ENCODE results near the gene OR7G1. TPM values are rescaled to one million over a fixed set of nuclear protein-coding genes. Genes with fewer than 3 reads are reported as not detected.

OR7G1 gene
- total and polyA plus RNA-seq, 4 donors, result not detected

- no peak for TF ChIP-seq CTCF (IDR thresholded peaks at IDR 0.05; ENCODE audit: control extremely low read depth, extremely low read depth)
- no peak overlapping the region for H3K9ac ChIP-seq (ENCODE audit: insufficient read depth in 1 of 2, low read length in 2 of 2)
- H3K4me3 ChIP-seq, result no peak overlapping the region
- H3K27me3 ChIP-seq (ENCODE audit: control insufficient read depth in 3 of 3, insufficient read depth in 3 of 3, low read length in 2 of 3), result no peaks in the 10 kb centered on the region
- whole genome bisulfite sequencing, 2 donors, result 71 to 79% methylated on average over 2 of the region's 2 CpGs
- ATAC-seq (ENCODE audit: insufficient read depth, low FRiP score), result no peak
- H3K36me3 ChIP-seq (ENCODE audit: control insufficient read depth in 4 of 4, insufficient read depth in 4 of 4, low read length in 4 of 4), result no peaks in the 10 kb centered on the region
- peaks cover 0 to 2% (median 0%) of the 10 kb centered on the region in 4 donors for H3K9me3 ChIP-seq (ENCODE audit: control insufficient read depth in 4 of 4, insufficient read depth in 3 of 4, low read length in 3 of 4)
- no peak for DNase-seq
- no peak overlapping the region for H3K27ac ChIP-seq (ENCODE audit: low read depth in 1 of 2, low read length in 1 of 2)
- no peaks in the 10 kb centered on the region for H3K4me1 ChIP-seq (ENCODE audit: control insufficient read depth in 5 of 5, insufficient read depth in 5 of 5, low read length in 5 of 5)
Observed at GRCh38 chr19:9109959-9110358, 5.6 kb downstream of the OR7G1 start.

- no peak within 1 kb of the TSS for H3K9ac ChIP-seq (ENCODE audit: insufficient read depth in 1 of 2, low read length in 2 of 2)
- 66 to 77% methylated on average over 8 of the region's 8 CpGs for WGBS, 2 donors
- H3K36me3 ChIP-seq (ENCODE audit: control insufficient read depth in 4 of 4, insufficient read depth in 4 of 4, low read length in 4 of 4), result no peaks in the 10 kb centered on the region
- no peak for TF ChIP-seq CTCF (IDR thresholded peaks at IDR 0.05; ENCODE audit: control extremely low read depth, extremely low read depth)
- H3K4me1 ChIP-seq (ENCODE audit: control insufficient read depth in 5 of 5, insufficient read depth in 5 of 5, low read length in 5 of 5), result no peaks in the 10 kb centered on the region
- H3K27ac ChIP-seq (ENCODE audit: low read depth in 1 of 2, low read length in 1 of 2), result no peak within 1 kb of the TSS
- no peak within 1 kb of the TSS for H3K4me3 ChIP-seq
- H3K9me3 ChIP-seq (ENCODE audit: control insufficient read depth in 4 of 4, insufficient read depth in 3 of 4, low read length in 3 of 4), result peaks cover 0 to 4% (median 0%) of the 10 kb centered on the region in 4 donors
- DNase-seq (no peak), ATAC-seq (ENCODE audit: insufficient read depth, low FRiP score) (no peak)
- H3K27me3 ChIP-seq (ENCODE audit: control insufficient read depth in 3 of 3, insufficient read depth in 3 of 3, low read length in 2 of 3), result no peaks in the 10 kb centered on the region
Observed at GRCh38 chr19:9107375-9107774, 8.2 kb downstream of the OR7G1 start, which contains the start of gene OR7G2. TSS of gene OR7G2 (minus strand) at chr19:9107475. CDS start at chr19:9103243, 4,232 bp downstream.

- WGBS, 2 donors, result 58 to 62% methylated on average over 2 of the region's 2 CpGs
- Histone ChIP-seq H3K27ac (ENCODE audit: low read depth in 1 of 2, low read length in 1 of 2) (no peak within 1 kb of the TSS), H3K4me3 (no peak within 1 kb of the TSS), H3K27me3 (ENCODE audit: control insufficient read depth in 3 of 3, insufficient read depth in 3 of 3, low read length in 2 of 3) (no peaks in the 10 kb centered on the region), H3K9ac (ENCODE audit: insufficient read depth in 1 of 2, low read length in 2 of 2) (no peak within 1 kb of the TSS), H3K4me1 (ENCODE audit: control insufficient read depth in 5 of 5, insufficient read depth in 5 of 5, low read length in 5 of 5) (no peaks in the 10 kb centered on the region), H3K9me3 (ENCODE audit: control insufficient read depth in 4 of 4, insufficient read depth in 3 of 4, low read length in 3 of 4) (no peaks in the 10 kb centered on the region), H3K36me3 (ENCODE audit: control insufficient read depth in 4 of 4, insufficient read depth in 4 of 4, low read length in 4 of 4) (no peaks in the 10 kb centered on the region)
- DNase-seq, result no peak
- no peak for ATAC-seq (ENCODE audit: insufficient read depth, low FRiP score)
- TF ChIP-seq CTCF (IDR thresholded peaks at IDR 0.05; ENCODE audit: control extremely low read depth, extremely low read depth), result no peak
Observed at GRCh38 chr19:9086761-9087160, 28.8 kb downstream of the OR7G1 start, which contains the start of gene OR1M1. TSS of gene OR1M1 (plus strand) at chr19:9087061. CDS start at chr19:9093245, 6,184 bp downstream.

- DNase-seq (no peak), ATAC-seq (ENCODE audit: insufficient read depth, low FRiP score) (no peak)
- H3K9me3 ChIP-seq (ENCODE audit: control insufficient read depth in 4 of 4, insufficient read depth in 3 of 4, low read length in 3 of 4), result no peaks in the 10 kb centered on the region
- H3K4me1 ChIP-seq (ENCODE audit: control insufficient read depth in 5 of 5, insufficient read depth in 5 of 5, low read length in 5 of 5), result peaks cover 0 to 11% (median 4%) of the 10 kb centered on the region in 5 donors
- no peak overlapping the region for H3K4me3 ChIP-seq
- H3K9ac ChIP-seq (ENCODE audit: insufficient read depth in 1 of 2, low read length in 2 of 2), result no peak overlapping the region
- H3K27ac ChIP-seq (ENCODE audit: low read depth in 1 of 2, low read length in 1 of 2), result no peak overlapping the region
- no peaks in the 10 kb centered on the region for H3K27me3 ChIP-seq (ENCODE audit: control insufficient read depth in 3 of 3, insufficient read depth in 3 of 3, low read length in 2 of 3)
- H3K36me3 ChIP-seq (ENCODE audit: control insufficient read depth in 4 of 4, insufficient read depth in 4 of 4, low read length in 4 of 4), result no peaks in the 10 kb centered on the region
- 74 to 80% methylated on average over 4 of the region's 4 CpGs for WGBS, 2 donors
- TF ChIP-seq CTCF (IDR thresholded peaks at IDR 0.05; ENCODE audit: control extremely low read depth, extremely low read depth), result no peak
Observed at GRCh38 chr19:9078651-9079050, 36.9 kb downstream of the OR7G1 start.

All from lung (tissue), 12 donors.